GM21390 (cell line): Measurements from ENCODE around the gene ZW10.
"Not testable (repeated sequence)": the region's sequence is repeated elsewhere in the genome, so short reads cannot be mapped to it uniquely, and the experiment has no call there.

Experiments
- ATAC-seq: cut with Tn5 transposase; IDR thresholded peaks from one replicate; pipeline ENCODE4 v1.9.1; 2021; ENCODE audit not compliant: unreplicated experiment

The ZW10 gene, protein sequence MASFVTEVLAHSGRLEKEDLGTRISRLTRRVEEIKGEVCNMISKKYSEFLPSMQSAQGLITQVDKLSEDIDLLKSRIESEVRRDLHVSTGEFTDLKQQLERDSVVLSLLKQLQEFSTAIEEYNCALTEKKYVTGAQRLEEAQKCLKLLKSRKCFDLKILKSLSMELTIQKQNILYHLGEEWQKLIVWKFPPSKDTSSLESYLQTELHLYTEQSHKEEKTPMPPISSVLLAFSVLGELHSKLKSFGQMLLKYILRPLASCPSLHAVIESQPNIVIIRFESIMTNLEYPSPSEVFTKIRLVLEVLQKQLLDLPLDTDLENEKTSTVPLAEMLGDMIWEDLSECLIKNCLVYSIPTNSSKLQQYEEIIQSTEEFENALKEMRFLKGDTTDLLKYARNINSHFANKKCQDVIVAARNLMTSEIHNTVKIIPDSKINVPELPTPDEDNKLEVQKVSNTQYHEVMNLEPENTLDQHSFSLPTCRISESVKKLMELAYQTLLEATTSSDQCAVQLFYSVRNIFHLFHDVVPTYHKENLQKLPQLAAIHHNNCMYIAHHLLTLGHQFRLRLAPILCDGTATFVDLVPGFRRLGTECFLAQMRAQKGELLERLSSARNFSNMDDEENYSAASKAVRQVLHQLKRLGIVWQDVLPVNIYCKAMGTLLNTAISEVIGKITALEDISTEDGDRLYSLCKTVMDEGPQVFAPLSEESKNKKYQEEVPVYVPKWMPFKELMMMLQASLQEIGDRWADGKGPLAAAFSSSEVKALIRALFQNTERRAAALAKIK

GRCh38 chr11:113773416-113774173 is at the start of gene ZW10:
ZW10 (minus strand) TSS chr11:113773692; CDS start chr11:113773666, 26 bp downstream.
- ATAC-seq = peak; percentile 99

DNA sequence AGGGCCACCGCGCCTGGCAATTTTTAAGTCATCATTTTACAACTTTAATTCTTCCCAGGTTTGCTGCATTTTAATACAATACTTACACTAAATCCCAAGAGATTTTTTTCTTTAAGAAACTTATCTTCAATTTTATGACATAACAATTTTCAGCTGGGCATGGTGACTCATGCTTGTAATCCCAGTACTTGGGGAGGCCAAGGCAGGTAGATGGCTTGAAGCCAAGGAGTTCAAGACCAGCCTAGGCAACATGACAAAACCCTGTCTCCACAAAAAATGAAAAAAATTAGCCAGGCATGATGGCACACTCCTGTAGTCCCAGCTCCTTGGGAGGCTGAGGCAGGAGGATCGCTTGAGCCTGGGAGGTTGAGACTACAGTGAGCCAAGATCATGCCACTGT is 44.9 kb upstream of the ZW10 start:
- no peak for ATAC-seq

GRCh38 chr11:113817626-113818025 is 44.1 kb upstream of the ZW10 start:
- ATAC-seq = no peak

GRCh38 chr11:113817162-113817561 is 43.7 kb upstream of the ZW10 start:
- no peak for ATAC-seq

GRCh38 chr11:113814181-113814580 is 40.7 kb upstream of the ZW10 start:
- no peak for ATAC-seq

DNA sequence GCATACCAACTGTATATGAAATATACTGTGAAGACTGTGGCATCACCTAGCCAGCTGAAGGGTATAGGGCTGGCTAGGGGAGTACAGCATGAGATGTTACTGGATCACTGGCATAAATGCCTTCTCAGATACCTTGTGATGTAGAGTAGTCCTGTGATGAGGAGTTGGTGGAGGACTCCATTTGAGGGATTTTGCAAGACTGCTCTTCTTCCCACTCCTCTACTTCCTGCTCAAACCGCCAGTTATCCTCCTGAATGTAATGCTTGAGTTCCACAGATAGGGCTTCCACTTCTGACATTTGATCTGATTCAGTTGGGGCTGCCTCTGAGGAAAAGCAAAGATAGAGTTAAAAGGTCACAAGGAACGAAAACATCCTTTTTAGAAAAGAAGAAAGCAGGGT is 35.4 kb upstream of the ZW10 start:
- ATAC-seq = no peak

- ATAC-seq = no peak
Observed at GRCh38 chr11:113806406-113806805, 32.9 kb upstream of the ZW10 start.

- ATAC-seq = no peak
Observed at GRCh38 chr11:113805640-113806039, 32.1 kb upstream of the ZW10 start.

DNA sequence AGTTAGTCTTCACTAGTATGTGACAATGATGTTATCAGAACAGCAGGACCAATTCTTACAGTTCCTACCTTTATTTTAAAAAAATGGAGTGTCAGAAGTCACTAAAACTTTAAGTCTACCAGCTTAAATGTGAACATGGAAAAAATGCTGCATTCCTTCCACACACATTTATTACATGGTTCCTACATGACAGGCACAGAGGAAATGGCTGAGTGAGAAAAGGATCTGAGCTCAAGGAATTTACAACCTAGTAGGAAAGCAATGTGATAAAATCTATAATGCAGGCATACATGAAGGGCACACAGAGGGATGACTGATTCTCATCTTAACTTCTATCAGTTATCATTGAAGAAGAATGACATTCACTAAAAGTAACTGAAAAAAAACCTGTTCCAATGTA is 29.1 kb upstream of the ZW10 start:
- no peak for ATAC-seq

DNA sequence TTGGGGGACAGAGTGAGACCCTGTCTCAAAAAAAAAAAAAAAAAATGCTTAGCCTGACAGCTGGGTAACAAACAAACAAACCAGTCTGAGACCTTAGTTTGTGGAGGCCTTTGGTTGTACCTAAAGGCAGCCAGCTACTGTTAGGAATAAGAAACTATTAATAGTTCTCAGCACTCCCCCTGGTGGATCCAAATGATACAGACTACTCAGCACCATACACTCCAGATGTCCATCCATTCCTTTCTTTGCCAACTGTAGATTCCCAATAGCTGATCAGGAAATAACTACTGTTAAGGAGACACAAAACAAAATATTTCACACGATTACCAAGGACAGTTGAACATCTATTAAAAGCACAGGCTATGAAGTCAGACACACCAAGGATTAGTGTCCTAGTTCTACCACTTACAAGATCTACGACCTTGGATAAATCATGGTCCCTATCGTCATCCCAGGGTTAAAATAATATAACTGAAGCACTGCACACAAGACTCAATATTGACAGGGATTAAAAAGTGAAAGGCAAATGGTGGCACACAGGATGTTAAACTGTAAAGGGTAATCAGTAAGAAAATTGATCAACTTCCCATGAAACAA is 23.3 kb upstream of the ZW10 start:
- ATAC-seq = peak; percentile 54

DNA sequence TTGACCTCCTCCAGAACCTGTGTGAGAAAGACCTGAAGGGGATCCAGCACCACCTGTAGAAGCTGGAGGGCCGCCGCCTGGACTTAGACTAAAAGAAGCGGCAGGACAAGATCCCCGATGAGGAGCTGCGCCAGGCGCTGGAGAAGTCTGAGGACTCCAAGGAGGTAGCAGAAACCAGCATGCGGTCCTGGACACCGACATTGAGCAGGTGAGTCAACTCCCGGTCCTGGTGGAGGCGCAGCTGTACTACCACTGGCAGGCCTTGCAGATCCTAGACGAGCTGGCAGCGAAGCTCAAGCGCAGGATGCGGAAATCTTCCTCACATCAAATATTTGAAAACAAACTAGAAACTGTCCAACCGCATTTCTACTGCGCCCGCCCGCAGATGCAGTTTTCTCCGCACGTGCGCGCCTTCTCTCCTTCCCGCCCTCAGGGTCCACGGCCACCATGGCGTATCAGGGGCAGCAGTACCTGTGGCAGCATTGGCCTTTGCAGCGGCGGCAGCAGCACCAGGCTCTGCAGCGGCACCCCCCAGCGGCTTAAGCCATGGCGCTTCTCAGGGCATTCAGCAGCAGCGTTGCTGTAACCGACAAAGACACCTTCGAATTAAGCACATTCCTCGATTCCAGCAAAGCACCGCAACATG is 16.3 kb upstream of the ZW10 start:
- no peak for ATAC-seq

DNA sequence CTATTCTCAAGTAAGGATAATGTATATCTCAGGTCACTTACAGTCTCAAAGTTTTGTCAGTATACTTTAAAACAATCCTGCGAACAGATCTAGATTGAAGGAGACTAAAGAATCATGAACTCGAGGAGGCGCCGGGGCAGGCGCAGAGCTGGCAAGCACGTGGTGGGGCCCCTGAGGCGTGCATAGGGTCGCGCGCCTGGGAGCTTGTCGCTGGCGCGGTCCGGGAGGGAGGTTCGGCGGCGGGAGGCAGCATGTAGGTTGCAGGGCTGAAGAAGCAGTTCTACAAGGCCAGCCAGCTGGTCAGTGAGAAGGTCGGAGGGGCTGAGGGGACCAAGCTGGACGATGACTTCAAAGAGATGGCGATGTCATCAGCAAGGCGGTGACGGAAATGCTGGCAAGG is 15.5 kb upstream of the ZW10 start:
- ATAC-seq = not testable (repeated sequence)

GRCh38 chr11:113782134-113782533 is 8.6 kb upstream of the ZW10 start:
- ATAC-seq = no peak

DNA sequence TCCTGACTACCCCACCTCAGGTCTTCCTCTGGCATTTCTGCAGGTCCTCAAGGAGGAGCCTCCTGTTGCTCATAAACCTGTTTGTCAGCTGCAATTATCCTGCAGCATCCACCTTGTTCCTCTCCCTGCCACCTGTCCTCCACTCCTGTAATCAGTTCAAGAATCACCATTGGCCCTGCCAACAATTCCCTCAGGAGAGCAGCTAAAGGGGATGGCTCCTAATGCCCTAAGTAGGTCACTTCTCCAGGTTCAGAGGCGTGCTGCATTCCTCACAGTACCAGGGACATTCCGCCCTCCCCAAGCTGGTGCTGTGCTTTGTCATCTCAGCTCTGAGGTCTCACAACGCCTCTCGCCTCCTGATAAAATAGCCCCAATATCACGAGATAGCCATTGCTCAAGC is 8.2 kb upstream of the ZW10 start:
- no peak for ATAC-seq

DNA sequence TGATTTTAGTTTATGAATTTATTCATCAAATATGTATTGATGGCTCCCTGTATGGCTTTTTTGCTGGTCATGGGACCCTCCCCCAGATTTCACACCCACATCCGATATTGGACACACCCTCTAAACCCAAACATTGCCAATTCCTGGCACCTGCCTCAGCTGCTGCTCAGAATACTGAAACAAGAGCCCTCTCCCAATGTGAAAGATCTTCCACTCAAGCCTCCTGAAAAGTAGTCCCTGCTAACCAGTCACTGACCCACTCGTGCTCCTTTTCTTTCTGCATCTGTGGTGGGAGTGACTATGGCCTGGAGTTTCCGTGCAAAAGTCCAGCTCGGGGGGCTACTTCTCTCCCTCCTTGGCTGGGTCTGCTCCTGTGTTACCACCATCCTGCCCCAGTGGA is 6.0 kb upstream of the ZW10 start, which contains the start of gene CLDN25:
Gene CLDN25 (plus strand): TSS at position 301 of the 400 bp plus-strand sequence. CDS start 0 bp downstream, at position 301.
- no peak for ATAC-seq

GRCh38 chr11:113778111-113778910 is 4.8 kb upstream of the ZW10 start:
- ATAC-seq = no peak

DNA sequence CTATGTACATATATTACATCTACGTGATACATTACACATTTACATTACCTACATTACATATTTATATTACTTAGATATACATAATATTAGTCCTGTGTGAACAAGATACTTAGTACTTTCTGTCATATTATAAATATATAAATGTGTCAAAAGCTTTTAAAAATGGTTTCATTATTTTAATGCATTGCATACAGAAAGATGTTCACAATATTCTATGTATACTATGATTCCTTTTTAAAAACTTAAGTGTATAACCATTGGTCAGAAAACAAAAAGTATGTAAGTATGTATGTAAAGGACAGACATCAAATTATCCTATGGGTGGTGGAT is 647 bp upstream of the ZW10 start:
- no peak for ATAC-seq

DNA sequence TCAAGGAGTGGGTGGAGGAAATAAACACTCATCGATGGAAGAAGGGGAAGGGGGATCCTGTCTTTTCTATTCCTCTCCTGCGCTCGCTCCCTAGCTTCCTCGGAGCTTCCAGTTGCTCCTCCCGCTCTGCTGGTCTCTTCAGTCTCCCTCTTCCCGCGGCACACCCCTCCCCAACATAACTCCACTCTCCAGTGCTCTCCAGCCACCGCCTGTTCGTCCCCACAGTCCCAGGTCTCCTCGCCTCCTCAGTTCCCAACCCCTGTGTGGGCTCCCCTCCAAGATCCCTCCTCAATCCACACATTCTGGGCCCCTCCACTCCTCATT is 438 bp downstream of the ZW10 start:
- ATAC-seq = no peak

- no peak for ATAC-seq
Observed at GRCh38 chr11:113771964-113772363, 1.5 kb downstream of the ZW10 start.
